ENCODE measurements around the gene TGIF1. TPM values are rescaled to one million over a fixed set of nuclear protein-coding genes. Genes with fewer than 3 reads are reported as not detected.

Gene TGIF1
- total and polyA plus RNA-seq, 2 donors (not counting 1 experiment from before 2014, with no cell fraction given): 30.4 to 140 TPM

DNA sequence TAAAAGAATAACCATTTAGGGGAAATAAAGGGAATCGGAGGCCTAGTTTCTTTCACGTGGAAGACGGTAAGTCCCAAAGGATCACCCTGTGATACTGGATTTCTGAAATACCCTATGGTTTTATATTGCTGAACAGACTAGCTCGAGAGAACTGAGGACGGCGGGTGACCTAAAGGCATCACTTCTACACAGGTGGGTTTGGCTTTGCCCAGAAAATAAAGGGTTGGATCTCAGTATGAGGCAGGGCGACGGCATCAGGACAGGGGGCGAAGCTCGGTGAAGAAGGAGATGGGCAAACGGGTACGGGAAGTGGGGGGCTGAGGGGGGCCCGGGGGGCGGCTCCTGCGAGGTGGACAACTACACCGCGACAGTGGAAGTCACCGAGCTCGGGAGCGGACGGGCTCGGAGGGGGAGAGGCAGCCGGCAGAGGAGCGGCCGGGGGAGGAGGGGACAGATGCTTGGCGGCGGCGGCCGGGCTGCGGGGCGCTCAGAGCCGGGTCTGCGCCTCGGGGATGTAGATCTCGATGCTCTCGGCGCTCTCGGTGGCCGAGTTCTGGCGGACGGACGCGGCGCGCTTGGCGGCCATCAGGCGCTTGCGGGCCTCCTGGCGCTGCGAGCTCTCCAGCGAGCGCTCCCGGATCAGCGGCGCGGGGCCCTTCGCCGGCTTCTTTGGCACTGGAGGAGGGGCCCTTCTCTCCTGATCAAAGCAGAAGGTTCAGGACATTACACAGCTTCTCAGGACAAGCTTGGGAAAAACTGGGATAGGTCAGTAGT, 48.9 kb downstream of the TGIF1 start:
- peak; percentile 59 for ATAC-seq (ENCODE audit: low read depth)
- peak; percentile 51 for DNase-seq
- WGBS (ENCODE audit: insufficient coverage): 6% methylated on average over 43 of the region's 58 CpGs
- H3K27ac ChIP-seq (ENCODE audit: low read length in 2 of 2): no peak overlapping the region
- Mint-ChIP-seq H3K27me3 (peaks cover 17% of the 10 kb centered on the region), H3K4me1 (peaks cover 31% of the 10 kb centered on the region), H3K9me3 (ENCODE audit: insufficient read depth) (no peaks in the 10 kb centered on the region), H3K4me3 (peak overlapping the region; percentile 81), H3K27ac (peak overlapping the region; percentile 10)
- ChIA-PET POLR2A (no interaction called here), CTCF (interaction anchor here (0.7 to 2.5 kb wide), 6 partner anchors 17 to 201 kb away, joined by 3 to 8 read pairs (median 4); no protein-coding TSS in a partner anchor)
- H3K27me3 ChIP-seq (replicated peaks in 1 of 4; ENCODE audit: control extremely low read depth in 1 of 4, control insufficient read depth in 3 of 4, insufficient read depth in 4 of 4, low read length in 3 of 4): peaks cover 0 to 32% (median 20%) of the 10 kb centered on the region in 4 experiments
- peak overlapping the region; percentile 57 for H3K9ac ChIP-seq (ENCODE audit: low read length)
- H3K4me3 ChIP-seq (ENCODE audit: control extremely low read depth in 1 of 5, extremely low read depth in 1 of 5, insufficient read depth in 1 of 5, low read depth in 2 of 5, low read length in 4 of 5): peak overlapping the region in 4 of 5 experiments; percentile 18 to 58 (median 52)
- H3K4me2 ChIP-seq (replicated peaks; ENCODE audit: low read depth, low read length, poor library complexity, severe bottlenecking): peak overlapping the region; percentile 80
- H3K79me2 ChIP-seq (ENCODE audit: control insufficient read depth, insufficient read depth, low read length): no peaks in the 10 kb centered on the region
- peaks cover 14 to 26% of the 10 kb centered on the region in 2 donors for H3K4me1 ChIP-seq (ENCODE audit: control insufficient read depth in 2 of 2, insufficient read depth in 2 of 2, low read length in 2 of 2)
- peak overlapping the region; percentile 69 for H2AFZ ChIP-seq (ENCODE audit: insufficient read depth, low read depth, low read length, poor library complexity, severe bottlenecking)
- no peak for TF ChIP-seq EZH2 (IDR thresholded peaks at IDR 0.05; ENCODE audit: borderline replicate concordance, insufficient read depth, low read depth, low read length, poor library complexity, severe bottlenecking)
- TF ChIP-seq, protein P1, sequence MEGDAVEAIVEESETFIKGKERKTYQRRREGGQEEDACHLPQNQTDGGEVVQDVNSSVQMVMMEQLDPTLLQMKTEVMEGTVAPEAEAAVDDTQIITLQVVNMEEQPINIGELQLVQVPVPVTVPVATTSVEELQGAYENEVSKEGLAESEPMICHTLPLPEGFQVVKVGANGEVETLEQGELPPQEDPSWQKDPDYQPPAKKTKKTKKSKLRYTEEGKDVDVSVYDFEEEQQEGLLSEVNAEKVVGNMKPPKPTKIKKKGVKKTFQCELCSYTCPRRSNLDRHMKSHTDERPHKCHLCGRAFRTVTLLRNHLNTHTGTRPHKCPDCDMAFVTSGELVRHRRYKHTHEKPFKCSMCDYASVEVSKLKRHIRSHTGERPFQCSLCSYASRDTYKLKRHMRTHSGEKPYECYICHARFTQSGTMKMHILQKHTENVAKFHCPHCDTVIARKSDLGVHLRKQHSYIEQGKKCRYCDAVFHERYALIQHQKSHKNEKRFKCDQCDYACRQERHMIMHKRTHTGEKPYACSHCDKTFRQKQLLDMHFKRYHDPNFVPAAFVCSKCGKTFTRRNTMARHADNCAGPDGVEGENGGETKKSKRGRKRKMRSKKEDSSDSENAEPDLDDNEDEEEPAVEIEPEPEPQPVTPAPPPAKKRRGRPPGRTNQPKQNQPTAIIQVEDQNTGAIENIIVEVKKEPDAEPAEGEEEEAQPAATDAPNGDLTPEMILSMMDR (IDR thresholded peaks at IDR 0.05): no peak
- intact Hi-C loops (cut with micrococcal nuclease): no loop called here
- H3K36me3 ChIP-seq (replicated peaks in 1 of 2; ENCODE audit: control extremely low read depth in 1 of 2, control insufficient read depth in 1 of 2, extremely low read depth in 1 of 2, insufficient read depth in 2 of 2, low read length in 1 of 2): no peaks in the 10 kb centered on the region
- H4K20me1 ChIP-seq (ENCODE audit: control insufficient read depth, insufficient read depth, low read length, poor library complexity, severe bottlenecking): no peaks in the 10 kb centered on the region
- no peaks in the 10 kb centered on the region for H3K9me3 ChIP-seq (ENCODE audit: control extremely low read depth in 1 of 3, control insufficient read depth in 2 of 3, insufficient read depth in 1 of 3, low read length in 2 of 3)

DNA sequence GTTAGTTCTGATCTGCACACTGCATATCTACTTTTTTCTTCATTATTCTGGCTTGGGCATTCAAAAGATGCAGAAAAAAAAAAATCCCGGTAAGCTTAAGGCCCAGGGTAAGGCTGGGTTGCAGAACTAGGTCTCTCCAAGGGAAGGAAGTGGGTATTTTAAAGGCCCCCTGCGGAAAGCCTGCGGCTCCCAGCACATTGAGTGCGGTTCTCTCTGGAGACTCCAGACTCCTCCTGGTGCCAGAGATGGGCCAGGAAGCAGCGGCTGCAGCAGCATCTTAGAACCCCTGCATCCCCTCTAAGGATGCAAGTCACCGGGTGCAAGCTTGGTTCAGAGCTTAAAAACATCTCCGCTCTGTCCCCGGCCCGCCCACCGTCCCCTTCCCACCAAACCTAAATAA, 49.5 kb downstream of the TGIF1 start:
- peaks cover 0 to 32% (median 20%) of the 10 kb centered on the region in 4 experiments for H3K27me3 ChIP-seq (replicated peaks in 1 of 4; ENCODE audit: control extremely low read depth in 1 of 4, control insufficient read depth in 3 of 4, insufficient read depth in 4 of 4, low read length in 3 of 4)
- intact Hi-C loops (cut with micrococcal nuclease): no loop called here
- peaks cover 18% of the 10 kb centered on the region for H3K27me3 Mint-ChIP-seq
- H3K27ac ChIP-seq (ENCODE audit: low read length in 2 of 2): no peak overlapping the region
- H3K9me3 Mint-ChIP-seq (ENCODE audit: insufficient read depth): no peaks in the 10 kb centered on the region
- ChIA-PET POLR2A (no interaction called here), CTCF (interaction anchor here (0.8 to 2.5 kb wide), 6 partner anchors 18 to 202 kb away, joined by 3 to 8 read pairs (median 4); no protein-coding TSS in a partner anchor)
- no peaks in the 10 kb centered on the region for H3K79me2 ChIP-seq (ENCODE audit: control insufficient read depth, insufficient read depth, low read length)
- peak overlapping the region; percentile 80 for H3K4me2 ChIP-seq (replicated peaks; ENCODE audit: low read depth, low read length, poor library complexity, severe bottlenecking)
- no peak overlapping the region for H3K27ac Mint-ChIP-seq
- DNase-seq (no peak), ATAC-seq (ENCODE audit: low read depth) (peak; percentile 23)
- no peaks in the 10 kb centered on the region for H4K20me1 ChIP-seq (ENCODE audit: control insufficient read depth, insufficient read depth, low read length, poor library complexity, severe bottlenecking)
- no peaks in the 10 kb centered on the region for H3K36me3 ChIP-seq (replicated peaks in 1 of 2; ENCODE audit: control extremely low read depth in 1 of 2, control insufficient read depth in 1 of 2, extremely low read depth in 1 of 2, insufficient read depth in 2 of 2, low read length in 1 of 2)
- H2AFZ ChIP-seq (ENCODE audit: insufficient read depth, low read depth, low read length, poor library complexity, severe bottlenecking): peak overlapping the region; percentile 69
- peak overlapping the region; percentile 57 for H3K9ac ChIP-seq (ENCODE audit: low read length)
- H3K9me3 ChIP-seq (ENCODE audit: control extremely low read depth in 1 of 3, control insufficient read depth in 2 of 3, insufficient read depth in 1 of 3, low read length in 2 of 3): no peaks in the 10 kb centered on the region
- H3K4me3 Mint-ChIP-seq: peak overlapping the region; percentile 81
- 6% methylated on average over 4 of the region's 10 CpGs for WGBS (ENCODE audit: insufficient coverage)
- TF ChIP-seq EZH2 (IDR thresholded peaks at IDR 0.05; ENCODE audit: borderline replicate concordance, insufficient read depth, low read depth, low read length, poor library complexity, severe bottlenecking): no peak
- TF ChIP-seq, protein P1 (IDR thresholded peaks at IDR 0.05): no peak
- H3K4me1 ChIP-seq (ENCODE audit: control insufficient read depth in 2 of 2, insufficient read depth in 2 of 2, low read length in 2 of 2): peaks cover 10 to 22% of the 10 kb centered on the region in 2 donors
- peaks cover 26% of the 10 kb centered on the region for H3K4me1 Mint-ChIP-seq
- H3K4me3 ChIP-seq (ENCODE audit: control extremely low read depth in 1 of 5, extremely low read depth in 1 of 5, insufficient read depth in 1 of 5, low read depth in 2 of 5, low read length in 4 of 5): peak overlapping the region in 4 of 5 experiments; percentile 18 to 58 (median 52)
